ENCODE results near the gene GNB1L. TPM values are rescaled to one million over a fixed set of nuclear protein-coding genes. Genes with fewer than 3 reads are reported as not detected.

The GNB1L gene
- total RNA-seq, 1 donor from 2014 or later, result 3.0 TPM

DNA sequence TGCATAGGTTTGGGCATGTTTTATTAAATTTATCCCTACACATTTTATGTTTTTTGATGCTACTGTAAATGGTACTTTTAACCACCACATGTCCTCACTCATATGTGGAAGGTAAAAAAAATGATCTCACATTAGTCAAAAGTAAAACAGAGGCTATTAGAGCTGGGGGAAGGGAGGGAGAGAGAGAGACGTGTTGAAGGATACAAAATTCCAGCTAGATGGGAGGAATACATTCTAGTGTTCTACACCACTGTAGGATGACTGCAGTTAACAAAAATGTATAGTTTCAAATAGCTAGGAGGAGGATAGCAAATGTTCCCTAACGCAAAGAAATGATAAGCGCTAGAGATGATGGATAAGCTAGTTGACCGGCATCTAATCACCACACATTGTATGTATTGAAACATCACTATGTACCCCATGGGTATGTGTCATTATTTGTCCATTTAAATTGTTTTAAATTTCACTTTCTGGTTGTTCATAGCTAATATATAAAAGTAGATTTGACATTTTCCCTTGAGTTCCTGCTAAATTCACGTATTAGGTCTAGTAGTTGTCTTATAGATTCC is 9.9 kb upstream of the GNB1L start:
- H3K4me2 ChIP-seq, result no peak overlapping the region
- no peaks in the 10 kb centered on the region for H3K4me1 ChIP-seq
- peaks cover 5% of the 10 kb centered on the region for H4K20me1 ChIP-seq (ENCODE audit: low read depth)
- no peak overlapping the region for H2AFZ ChIP-seq (replicated peaks)
- H3K36me3 ChIP-seq, result no peaks in the 10 kb centered on the region
- H3K79me2 ChIP-seq (ENCODE audit: low read depth), result no peaks in the 10 kb centered on the region
- H3K4me3 ChIP-seq, result no peak overlapping the region
- no peaks in the 10 kb centered on the region for H3K9me3 ChIP-seq (ENCODE audit: low read depth)
- Mint-ChIP-seq H3K27me3 (ENCODE audit: insufficient read depth, low read depth) (no peaks in the 10 kb centered on the region), H3K36me3 (peaks cover 3% of the 10 kb centered on the region), H3K9me3 (no peaks in the 10 kb centered on the region), H3K27ac (no peak overlapping the region), H3K4me1 (peaks cover 2% of the 10 kb centered on the region), H3K4me3 (no peak overlapping the region)
- TF ChIP-seq EZH2phosphoT487 (IDR thresholded peaks at IDR 0.05) (no peak), EZH2 (IDR thresholded peaks at IDR 0.05) (no peak), CTCF (IDR thresholded peaks at IDR 0.05) (no peak)
- H3F3A ChIP-seq (ENCODE audit: low read depth), result no peaks in the 10 kb centered on the region
- H3K27me3 ChIP-seq, result no peaks in the 10 kb centered on the region
- H3K9ac ChIP-seq, result no peak overlapping the region
- H3K27ac ChIP-seq, result no peak overlapping the region
- no peak for DNase-seq (ENCODE audit: low spot score)

DNA sequence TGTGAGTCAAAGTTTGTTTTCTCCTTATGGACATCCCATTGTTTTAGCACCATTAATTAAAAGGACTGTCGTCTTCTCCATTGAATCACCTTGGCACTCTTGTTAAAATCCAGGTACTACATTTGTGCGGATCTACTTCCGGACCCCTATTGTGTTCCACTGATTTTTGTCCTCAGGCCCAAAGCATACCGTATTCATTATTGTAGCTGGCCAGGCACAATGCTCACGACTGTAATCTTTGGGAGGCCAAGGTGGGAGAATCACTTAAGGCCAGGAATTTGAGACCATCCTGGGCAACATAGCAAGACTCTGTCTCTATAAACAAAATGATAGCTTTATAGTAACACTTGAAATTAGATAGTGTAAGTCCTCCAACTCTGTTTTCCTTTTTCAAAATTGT is 8.9 kb upstream of the GNB1L start:
- Mint-ChIP-seq H3K36me3 (peaks cover 3% of the 10 kb centered on the region), H3K4me1 (peaks cover 1% of the 10 kb centered on the region), H3K4me3 (no peak overlapping the region), H3K27me3 (ENCODE audit: insufficient read depth, low read depth) (no peaks in the 10 kb centered on the region), H3K9me3 (no peaks in the 10 kb centered on the region), H3K27ac (no peak overlapping the region)
- no peaks in the 10 kb centered on the region for H3K9me3 ChIP-seq (ENCODE audit: low read depth)
- TF ChIP-seq EZH2 (IDR thresholded peaks at IDR 0.05) (no peak), EZH2phosphoT487 (IDR thresholded peaks at IDR 0.05) (no peak), CTCF (IDR thresholded peaks at IDR 0.05) (no peak)
- no peak overlapping the region for H3K4me3 ChIP-seq
- H3K36me3 ChIP-seq, result no peaks in the 10 kb centered on the region
- no peak overlapping the region for H3K27ac ChIP-seq
- H3F3A ChIP-seq (ENCODE audit: low read depth), result no peaks in the 10 kb centered on the region
- no peak overlapping the region for H3K4me2 ChIP-seq
- H3K9ac ChIP-seq, result no peak overlapping the region
- no peak overlapping the region for H2AFZ ChIP-seq (replicated peaks)
- DNase-seq (ENCODE audit: low spot score), result no peak
- H3K27me3 ChIP-seq, result no peaks in the 10 kb centered on the region
- peaks cover 5% of the 10 kb centered on the region for H4K20me1 ChIP-seq (ENCODE audit: low read depth)
- no peaks in the 10 kb centered on the region for H3K4me1 ChIP-seq
- H3K79me2 ChIP-seq (ENCODE audit: low read depth), result no peaks in the 10 kb centered on the region

- no peak for DNase-seq (ENCODE audit: low spot score)
- Mint-ChIP-seq H3K27ac (no peak overlapping the region), H3K36me3 (peaks cover 5% of the 10 kb centered on the region), H3K27me3 (ENCODE audit: insufficient read depth, low read depth) (no peaks in the 10 kb centered on the region), H3K4me3 (no peak overlapping the region), H3K4me1 (no peaks in the 10 kb centered on the region), H3K9me3 (no peaks in the 10 kb centered on the region)
- Histone ChIP-seq H3K79me2 (ENCODE audit: low read depth) (no peaks in the 10 kb centered on the region), H3K4me2 (no peak overlapping the region), H3K4me3 (no peak overlapping the region), H2AFZ (replicated peaks) (no peak overlapping the region), H3K27ac (no peak overlapping the region), H3K4me1 (no peaks in the 10 kb centered on the region), H3K27me3 (no peaks in the 10 kb centered on the region), H3K36me3 (no peaks in the 10 kb centered on the region), H3F3A (ENCODE audit: low read depth) (no peaks in the 10 kb centered on the region), H4K20me1 (ENCODE audit: low read depth) (peaks cover 5% of the 10 kb centered on the region), H3K9ac (no peak overlapping the region), H3K9me3 (ENCODE audit: low read depth) (no peaks in the 10 kb centered on the region)
- no peak for TF ChIP-seq EZH2phosphoT487 (IDR thresholded peaks at IDR 0.05)
- TF ChIP-seq EZH2 (IDR thresholded peaks at IDR 0.05), result no peak
- no peak for TF ChIP-seq CTCF (IDR thresholded peaks at IDR 0.05)
Observed at GRCh38 chr22:19862619-19863246, 8.1 kb upstream of the GNB1L start.

Measured in neural progenitor cell (in vitro differentiated cells).